K562 (cell line): Measurements from ENCODE around the gene MSX1.

Source experiments
- BRCA1 ChIP-seq, 2 experiments: fragments of 450-650 bp in 1 of 2; sonication (generic) in 1 of 2; formaldehyde crosslinking in 1 of 2; IDR thresholded peaks; 2 replicates each; pipeline versions ENCODE4 v1.5.0 to v1.6.1; 2017 to 2020; ENCODE audit warnings: mild to moderate bottlenecking in 1 of 2, missing genetic modification reagents in 1 of 2
- HMG20A ChIP-seq: fragments of 450-650 bp; formaldehyde crosslinking; conservative IDR thresholded peaks from 2 replicates; pipeline ENCODE4 v1.4.0; 2020; ENCODE audit warnings: mild to moderate bottlenecking, mixed read lengths

DNA sequence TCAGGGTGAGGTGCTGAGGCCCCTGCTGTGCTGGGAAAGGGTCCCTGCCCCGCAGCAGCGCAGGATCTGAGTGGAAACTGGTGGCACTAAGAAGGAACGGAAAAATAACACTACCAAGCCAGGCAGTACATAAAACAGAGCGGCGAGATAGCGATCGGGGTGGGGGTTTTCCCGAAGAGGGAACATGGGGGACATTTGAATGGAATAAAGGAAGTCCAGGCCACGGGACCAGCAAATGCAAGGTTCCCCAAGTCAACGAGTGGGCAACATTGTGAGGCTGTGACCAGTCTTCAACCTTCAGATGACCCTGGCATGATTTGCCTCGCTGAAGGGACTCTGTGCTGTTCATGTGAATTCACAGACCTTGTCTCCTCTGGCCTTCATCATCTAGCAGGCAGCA, 13.7 kb downstream of the MSX1 start:
- TF ChIP-seq BRCA1 (IDR thresholded peaks at IDR 0.05) (no peak), BRCA1 (CRISPR knock-in tag; IDR thresholded peaks at IDR 0.05) (no peak), HMG20A (CRISPR knock-in tag) (no peak)
